Nephron (organoid): Measurements from ENCODE around the gene PDGFA.

Experiments used
- H3K27ac Mint-ChIP-seq, 3 experiments: 2 replicates each; pipeline ENCODE4 v1.8.0; 2020; ENCODE audit warnings: mixed read lengths in 3 of 3, mild to moderate bottlenecking in 2 of 3, moderate library complexity in 1 of 3
- H3K27me3 Mint-ChIP-seq: 2 replicates; pipeline ENCODE4 v1.8.0; 2021; ENCODE audit warnings: low read depth, mild to moderate bottlenecking, moderate library complexity, mixed read lengths
- H3K36me3 Mint-ChIP-seq: 2 replicates; pipeline ENCODE4 v1.8.0; 2020; ENCODE audit warnings: low read depth, mixed read lengths
- H3K4me1 Mint-ChIP-seq: 2 replicates; pipeline ENCODE4 v1.8.0; 2020; ENCODE audit warnings: mixed read lengths
- H3K4me3 Mint-ChIP-seq, 3 experiments: 2 replicates each; pipeline ENCODE4 v1.8.0; 2020; ENCODE audit warnings: mild to moderate bottlenecking in 3 of 3, mixed read lengths in 3 of 3, moderate library complexity in 2 of 3
- H3K9me3 Mint-ChIP-seq: 2 replicates; pipeline ENCODE4 v1.8.0; 2020; ENCODE audit warnings: mixed read lengths
- CTCF ChIP-seq, 3 experiments: fragments of 200-600 bp; sonication (generic); IDR thresholded peaks; one replicate each; pipeline ENCODE4 v1.5.0; 2021; ENCODE audit warnings: antibody characterized with exemption in 3 of 3; ENCODE audit not compliant: unreplicated experiment in 3 of 3

PDGFA gene

GRCh38 chr7:517774-518629, 1.6 kb downstream of the PDGFA start:
- no peak for TF ChIP-seq CTCF (IDR thresholded peaks at IDR 0.05; ENCODE audit: unreplicated experiment in 3 of 3)
- H3K27me3 Mint-ChIP-seq: peaks cover 35% of the 10 kb centered on the region
- peak overlapping the region; percentile 70 to 89 (median 84) for H3K27ac Mint-ChIP-seq
- H3K4me3 Mint-ChIP-seq: peak overlapping the region; percentile 92 to 96 (median 94)
- H3K36me3 Mint-ChIP-seq: no peaks in the 10 kb centered on the region
- no peaks in the 10 kb centered on the region for H3K9me3 Mint-ChIP-seq
- H3K4me1 Mint-ChIP-seq: peaks cover 27% of the 10 kb centered on the region

- peak overlapping the region in 2 of 3 experiments; percentile 30 to 38 for H3K27ac Mint-ChIP-seq
- peaks cover 27% of the 10 kb centered on the region for H3K27me3 Mint-ChIP-seq
- TF ChIP-seq CTCF (IDR thresholded peaks at IDR 0.05; ENCODE audit: unreplicated experiment in 3 of 3): no peak
- no peaks in the 10 kb centered on the region for H3K9me3 Mint-ChIP-seq
- peaks cover 27% of the 10 kb centered on the region for H3K4me1 Mint-ChIP-seq
- H3K4me3 Mint-ChIP-seq: peak overlapping the region; percentile 66 to 75 (median 71)
- H3K36me3 Mint-ChIP-seq: no peaks in the 10 kb centered on the region
Measured at GRCh38 chr7:516606-517456, 2.8 kb downstream of the PDGFA start.

GRCh38 chr7:516216-516605, 3.4 kb downstream of the PDGFA start:
- H3K4me3 Mint-ChIP-seq: peak overlapping the region; percentile 66 to 75 (median 71)
- TF ChIP-seq CTCF (IDR thresholded peaks at IDR 0.05; ENCODE audit: unreplicated experiment in 3 of 3): no peak
- H3K4me1 Mint-ChIP-seq: peaks cover 27% of the 10 kb centered on the region
- no peaks in the 10 kb centered on the region for H3K9me3 Mint-ChIP-seq
- no peaks in the 10 kb centered on the region for H3K36me3 Mint-ChIP-seq
- H3K27me3 Mint-ChIP-seq: peaks cover 21% of the 10 kb centered on the region
- H3K27ac Mint-ChIP-seq: peak overlapping the region in 2 of 3 experiments; percentile 30 to 38

- TF ChIP-seq CTCF (IDR thresholded peaks at IDR 0.05; ENCODE audit: unreplicated experiment in 3 of 3): no peak
- no peaks in the 10 kb centered on the region for H3K9me3 Mint-ChIP-seq
- H3K4me3 Mint-ChIP-seq: peak overlapping the region; percentile 66 to 75 (median 71)
- H3K4me1 Mint-ChIP-seq: peaks cover 27% of the 10 kb centered on the region
- H3K27ac Mint-ChIP-seq: peak overlapping the region in 1 of 3 experiments; percentile 30
- peaks cover 15% of the 10 kb centered on the region for H3K27me3 Mint-ChIP-seq
- no peaks in the 10 kb centered on the region for H3K36me3 Mint-ChIP-seq
Measured at GRCh38 chr7:515628-516027, 4.0 kb downstream of the PDGFA start.

GRCh38 chr7:514651-515598, 4.7 kb downstream of the PDGFA start:
- Mint-ChIP-seq H3K27me3 (peaks cover 15% of the 10 kb centered on the region), H3K27ac (no peak overlapping the region), H3K9me3 (no peaks in the 10 kb centered on the region), H3K4me1 (peaks cover 27% of the 10 kb centered on the region), H3K36me3 (no peaks in the 10 kb centered on the region), H3K4me3 (peak overlapping the region; percentile 66 to 75 (median 71))
- TF ChIP-seq CTCF (IDR thresholded peaks at IDR 0.05; ENCODE audit: unreplicated experiment in 3 of 3): no peak
